ENCODE data around the gene ILDR2.

Gene ILDR2, protein sequence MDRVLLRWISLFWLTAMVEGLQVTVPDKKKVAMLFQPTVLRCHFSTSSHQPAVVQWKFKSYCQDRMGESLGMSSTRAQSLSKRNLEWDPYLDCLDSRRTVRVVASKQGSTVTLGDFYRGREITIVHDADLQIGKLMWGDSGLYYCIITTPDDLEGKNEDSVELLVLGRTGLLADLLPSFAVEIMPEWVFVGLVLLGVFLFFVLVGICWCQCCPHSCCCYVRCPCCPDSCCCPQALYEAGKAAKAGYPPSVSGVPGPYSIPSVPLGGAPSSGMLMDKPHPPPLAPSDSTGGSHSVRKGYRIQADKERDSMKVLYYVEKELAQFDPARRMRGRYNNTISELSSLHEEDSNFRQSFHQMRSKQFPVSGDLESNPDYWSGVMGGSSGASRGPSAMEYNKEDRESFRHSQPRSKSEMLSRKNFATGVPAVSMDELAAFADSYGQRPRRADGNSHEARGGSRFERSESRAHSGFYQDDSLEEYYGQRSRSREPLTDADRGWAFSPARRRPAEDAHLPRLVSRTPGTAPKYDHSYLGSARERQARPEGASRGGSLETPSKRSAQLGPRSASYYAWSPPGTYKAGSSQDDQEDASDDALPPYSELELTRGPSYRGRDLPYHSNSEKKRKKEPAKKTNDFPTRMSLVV

DNA sequence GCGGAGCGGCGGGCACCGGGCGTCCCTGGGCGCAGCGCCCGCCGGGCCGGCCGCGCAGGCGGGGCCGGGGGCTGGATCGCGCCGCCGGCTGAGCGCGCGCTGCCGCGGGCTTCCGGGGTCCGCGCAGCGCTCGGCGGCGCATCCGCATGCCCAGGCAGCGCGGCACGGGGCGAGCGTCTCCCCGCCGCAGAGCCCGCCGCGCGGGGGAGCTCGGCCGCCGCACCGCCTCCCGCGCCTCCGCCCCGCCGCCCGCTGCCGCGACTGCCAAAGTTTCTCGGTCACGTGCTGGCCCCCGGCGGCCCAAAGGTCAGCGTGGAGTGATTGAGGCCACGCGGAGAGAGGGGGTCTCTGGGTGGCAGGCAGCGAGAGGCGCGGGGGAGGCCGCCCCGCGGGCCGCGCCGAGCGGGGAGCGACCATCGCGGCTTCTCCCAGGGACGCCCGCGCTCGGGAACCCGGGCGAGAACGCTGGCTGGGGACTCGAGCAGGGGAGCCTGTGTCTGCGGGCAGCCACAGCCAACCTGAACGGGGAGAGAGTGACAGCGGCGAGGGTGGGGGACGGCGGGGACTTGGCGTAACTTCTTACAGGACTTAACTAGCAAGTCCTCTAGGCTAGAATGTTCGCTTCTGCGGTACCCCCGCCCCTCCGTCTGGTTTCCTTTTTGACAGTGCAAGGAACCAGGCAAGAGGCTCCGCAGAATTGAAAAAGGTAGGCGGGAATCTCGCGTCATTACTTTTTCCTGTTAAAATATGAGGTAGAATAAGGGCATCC is at the start of gene ILDR2:
ILDR2 (minus strand) TSS at position 180 of the 769 bp plus-strand sequence. CDS start 272 bp downstream, outside the sequence.
- peak; percentile 77 for DNase-seq

DNA sequence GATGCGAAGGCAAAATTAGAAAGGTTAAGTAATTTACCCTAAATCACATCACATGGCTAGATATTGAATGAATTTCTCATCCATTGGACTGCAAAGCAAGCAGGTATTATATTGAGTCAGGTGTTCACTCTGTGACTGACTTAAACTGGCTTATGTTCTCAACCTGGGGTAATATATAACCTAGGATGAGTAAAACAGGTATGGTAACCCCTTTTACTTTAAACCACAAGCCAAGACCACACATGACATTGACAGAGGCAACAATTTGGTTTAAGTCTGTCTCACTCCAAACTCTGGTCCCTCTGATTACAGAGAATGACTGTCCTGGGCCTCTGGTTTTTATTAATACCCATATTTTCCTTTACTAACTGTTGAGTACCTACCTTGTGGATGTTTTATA is 47.0 kb upstream of the ILDR2 start:
- DNase-seq, result no peak

DNA sequence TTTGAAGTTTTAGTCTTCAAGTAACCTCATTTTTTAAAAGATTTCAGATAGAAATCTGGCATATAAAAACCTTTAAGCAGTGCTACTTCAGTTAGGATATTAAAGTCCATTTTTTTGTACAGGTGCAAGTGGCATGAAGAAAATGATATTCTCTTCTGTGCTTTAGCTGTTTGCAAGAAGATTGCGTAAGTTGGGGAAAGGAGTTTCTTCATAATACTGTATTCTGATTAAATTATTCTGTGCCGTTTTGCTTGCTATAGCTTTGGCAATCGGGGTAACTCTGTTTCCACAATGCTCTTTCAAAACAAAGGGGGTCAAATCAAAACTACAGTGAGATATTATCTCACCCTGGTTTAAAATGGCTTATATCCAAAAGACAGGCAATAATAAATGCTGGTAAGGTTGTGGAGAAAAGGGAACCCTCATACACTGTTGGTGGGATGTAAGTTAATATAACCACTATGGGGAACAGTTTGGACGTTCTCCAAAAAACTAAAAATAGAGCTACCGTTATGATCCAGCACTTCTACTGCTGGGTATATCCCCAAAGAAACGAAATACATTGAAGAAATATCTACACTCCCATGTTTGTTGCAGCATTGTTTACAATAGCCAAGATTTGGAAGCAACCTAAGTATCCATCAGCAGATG is 40.9 kb upstream of the ILDR2 start:
- no peak for DNase-seq

DNA sequence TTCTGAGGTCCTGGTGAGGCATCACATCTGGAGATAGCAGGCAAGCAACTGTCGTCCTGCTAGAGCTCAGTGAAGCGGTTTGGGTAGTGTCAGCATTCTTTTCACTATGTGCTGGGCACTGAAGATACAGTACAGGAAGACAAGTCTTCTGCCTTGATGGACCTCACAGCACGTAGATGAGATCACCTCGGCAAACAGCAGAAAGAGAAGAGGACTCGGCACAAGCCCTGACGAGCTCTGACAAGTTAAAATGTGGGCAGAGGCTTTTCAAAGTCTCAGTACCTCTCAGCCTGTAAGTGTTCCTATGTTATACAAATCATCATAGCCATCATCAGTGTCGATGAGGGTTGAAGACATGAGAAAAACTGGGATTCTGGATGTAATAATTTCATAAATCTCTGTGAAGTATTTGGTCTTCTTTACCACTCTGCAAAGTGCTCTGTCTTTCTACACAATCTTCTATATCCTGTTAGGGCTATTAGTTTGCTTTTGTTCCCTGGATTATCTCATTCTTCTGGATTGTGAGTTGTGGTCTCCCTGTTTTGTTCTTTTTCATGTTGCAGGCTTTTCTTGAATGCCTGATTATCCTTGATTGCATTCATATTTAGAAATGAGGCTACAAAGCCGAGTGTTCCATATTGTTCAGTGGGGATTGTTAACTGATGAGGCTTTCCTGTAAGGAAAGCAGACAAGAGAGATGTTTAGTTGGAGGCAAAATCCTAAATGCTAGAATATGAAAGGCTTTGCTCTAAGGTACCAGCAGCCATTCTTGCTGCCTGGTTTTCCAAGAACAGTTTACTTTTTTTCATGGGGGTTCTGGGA is 38.0 kb upstream of the ILDR2 start:
- DNase-seq, result no peak

DNA sequence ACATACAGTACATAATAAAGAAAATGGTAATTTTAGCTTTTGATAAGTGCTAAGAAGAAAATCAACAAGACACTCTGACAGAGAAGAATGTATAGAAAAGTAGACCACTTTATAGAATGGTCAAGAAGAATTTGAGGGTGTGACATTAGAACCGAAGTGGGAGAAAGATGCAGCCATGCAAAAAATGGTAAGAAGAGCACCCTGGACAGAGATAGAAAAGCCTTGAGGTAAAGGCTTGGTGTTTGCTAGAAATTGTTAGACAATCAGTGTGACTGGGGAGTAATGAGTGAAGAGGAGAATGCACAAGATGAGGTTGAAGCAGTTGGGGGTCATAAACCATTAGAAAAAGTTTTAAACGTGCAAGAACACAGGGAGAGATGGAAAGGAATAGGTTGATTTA is 37.2 kb upstream of the ILDR2 start:
- no peak for DNase-seq

DNA sequence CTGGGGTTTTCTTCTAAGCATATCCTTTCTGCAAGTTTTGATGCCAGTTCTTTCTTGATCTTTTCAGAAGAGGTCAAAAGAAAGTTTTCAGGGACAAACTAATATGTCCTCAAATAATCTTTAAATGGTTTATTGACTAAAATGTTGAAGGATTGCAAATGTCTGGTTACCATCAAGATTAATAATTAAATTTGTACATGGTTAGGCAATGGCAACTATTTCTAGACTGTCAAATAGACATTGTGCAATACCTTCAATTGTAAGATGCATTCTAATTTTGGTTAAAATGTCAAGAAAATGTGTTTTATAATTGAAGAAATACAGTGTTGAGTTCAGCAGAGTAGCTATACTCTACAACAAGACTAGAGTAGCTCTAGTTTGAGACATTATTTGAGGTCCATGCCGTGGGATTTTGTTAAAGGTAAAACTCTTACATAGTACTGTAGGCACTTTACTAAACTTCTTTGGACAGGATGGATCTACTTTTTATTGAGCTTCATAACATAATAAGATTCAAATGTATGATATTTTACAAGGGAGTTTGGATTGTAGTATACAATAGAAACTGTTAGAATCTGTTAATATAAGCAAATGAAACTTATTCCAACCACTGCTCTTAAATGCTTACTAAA is 36.3 kb upstream of the ILDR2 start:
- no peak for DNase-seq

DNA sequence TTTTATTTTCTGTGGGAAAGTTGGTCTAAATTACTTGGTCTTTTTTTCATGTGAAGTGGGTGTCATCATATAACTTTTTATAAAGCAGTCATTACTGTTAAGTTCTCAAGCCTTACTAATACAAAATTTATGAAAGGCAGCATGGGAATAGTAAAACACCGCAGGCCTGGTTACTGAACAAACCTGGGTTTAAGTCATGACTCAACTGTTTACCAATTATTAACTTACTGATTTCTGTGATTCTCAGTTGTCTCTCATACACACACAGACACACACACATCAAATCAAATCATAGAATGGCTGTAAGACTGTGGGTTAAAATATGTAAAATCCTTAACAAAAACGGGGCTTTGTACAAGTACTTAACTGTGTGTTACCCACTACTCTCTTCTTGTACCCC is 28.4 kb upstream of the ILDR2 start:
- no peak for DNase-seq

DNA sequence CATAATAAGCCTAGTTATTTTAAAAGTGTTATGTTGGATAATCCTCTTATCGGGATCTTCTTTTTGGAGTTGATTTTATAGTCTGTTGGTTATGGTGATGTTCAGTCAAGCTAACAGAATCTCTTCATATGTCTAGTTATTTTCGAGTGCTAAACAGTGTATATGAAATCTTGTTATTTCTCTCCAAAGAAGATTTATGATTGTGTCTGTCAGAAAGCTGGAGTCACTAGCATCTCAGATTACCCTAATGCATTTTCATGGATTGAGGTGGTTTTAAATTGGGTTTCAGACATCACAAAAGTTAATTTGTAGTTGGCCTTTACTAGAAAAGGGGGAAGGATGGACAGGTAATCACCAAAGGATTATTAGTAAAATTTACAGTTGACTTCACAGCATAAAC is 27.0 kb upstream of the ILDR2 start:
- DNase-seq, result no peak

DNA sequence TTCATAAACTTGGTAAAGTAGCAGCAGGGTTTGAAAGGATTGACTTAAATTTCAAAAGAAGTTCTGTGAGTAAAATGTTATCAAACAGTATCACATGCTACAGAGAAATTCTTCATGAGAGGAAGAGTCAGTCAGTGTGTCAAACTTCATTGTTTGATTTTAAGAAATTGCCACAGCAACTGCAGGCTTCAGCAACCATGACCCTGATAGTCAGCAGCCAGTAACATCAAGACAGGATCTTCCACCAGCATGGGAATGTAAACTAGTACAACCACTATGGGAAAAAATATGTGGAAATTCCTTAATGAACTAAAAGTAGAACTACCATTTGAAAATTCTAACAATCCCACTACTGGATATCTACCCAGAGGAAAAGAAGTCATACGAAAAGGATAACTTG is 25.2 kb upstream of the ILDR2 start:
- no peak for DNase-seq

DNA sequence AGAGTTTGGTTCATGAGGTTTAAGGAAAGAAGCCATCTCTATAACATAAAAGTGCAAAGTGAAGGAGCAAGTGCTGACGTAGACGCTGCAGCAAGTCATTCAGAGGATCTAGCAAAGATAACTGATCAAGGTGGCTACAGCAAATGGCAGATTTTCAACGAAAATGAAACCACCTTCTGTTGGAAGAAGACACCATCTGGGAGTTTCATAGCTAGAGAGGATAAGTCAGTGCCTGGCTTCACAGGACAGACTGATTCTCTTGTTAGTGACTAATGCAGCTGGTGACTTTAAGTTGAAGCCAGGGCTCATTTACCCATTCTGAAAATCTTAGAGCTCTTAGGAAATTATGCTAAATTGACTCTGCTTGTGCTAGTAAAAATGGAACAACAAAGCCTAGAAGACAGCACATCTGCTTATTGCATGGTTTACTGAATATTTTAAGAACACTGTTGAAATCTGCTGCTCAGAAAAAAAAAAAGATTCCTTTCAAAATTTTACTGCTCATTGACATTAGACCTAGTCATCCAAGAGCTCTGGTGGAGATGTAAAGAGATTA is 24.2 kb upstream of the ILDR2 start:
- DNase-seq, result no peak

DNA sequence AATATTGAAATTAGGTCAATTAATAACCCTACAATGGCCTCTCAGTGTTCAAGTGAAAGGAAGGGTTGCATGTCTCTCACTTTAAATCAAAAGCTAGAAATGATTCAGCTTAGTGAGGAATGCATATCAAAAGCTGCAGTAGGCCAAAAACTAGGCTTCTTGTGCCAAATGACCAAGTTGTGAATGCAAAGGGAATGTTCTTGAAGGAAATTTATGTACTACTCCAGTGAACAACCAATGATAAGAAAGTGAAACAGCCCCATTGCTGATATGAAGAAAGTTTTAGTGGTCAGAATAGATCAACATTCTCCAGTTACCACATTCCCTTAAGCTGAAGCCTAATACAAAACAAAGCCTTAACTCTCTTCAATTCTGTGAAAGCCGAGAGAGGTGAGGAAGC is 23.7 kb upstream of the ILDR2 start:
- DNase-seq, result no peak

DNA sequence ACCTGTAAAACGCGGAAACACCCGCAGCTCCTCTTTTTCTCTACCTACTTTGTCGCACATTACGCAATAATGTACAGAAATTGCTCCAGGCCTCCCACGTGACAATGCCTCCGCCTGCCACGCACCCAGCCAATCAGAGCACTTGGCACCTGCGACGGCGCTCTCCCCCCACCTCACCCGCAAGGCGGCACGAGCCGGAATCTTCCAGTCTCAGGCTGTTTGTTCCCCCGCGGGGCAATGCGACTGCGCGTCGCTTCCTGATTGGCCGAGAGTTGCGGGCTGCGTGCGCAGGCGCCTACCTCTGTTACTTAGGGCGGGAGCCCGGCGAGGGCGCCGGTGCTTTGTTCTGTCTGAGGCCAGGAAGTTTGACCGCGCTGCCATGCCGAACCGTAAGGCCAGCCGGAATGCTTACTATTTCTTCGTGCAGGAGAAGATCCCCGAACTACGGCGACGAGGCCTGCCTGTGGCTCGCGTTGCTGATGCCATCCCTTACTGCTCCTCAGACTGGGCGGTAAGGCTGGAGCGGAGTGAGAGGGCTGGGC is 13.7 kb upstream of the ILDR2 start, which contains the start of gene MAEL:
MAEL (plus strand) TSS at position 307 of the 542 bp plus-strand sequence; CDS start at position 380, 73 bp downstream.
- no peak for DNase-seq

DNA sequence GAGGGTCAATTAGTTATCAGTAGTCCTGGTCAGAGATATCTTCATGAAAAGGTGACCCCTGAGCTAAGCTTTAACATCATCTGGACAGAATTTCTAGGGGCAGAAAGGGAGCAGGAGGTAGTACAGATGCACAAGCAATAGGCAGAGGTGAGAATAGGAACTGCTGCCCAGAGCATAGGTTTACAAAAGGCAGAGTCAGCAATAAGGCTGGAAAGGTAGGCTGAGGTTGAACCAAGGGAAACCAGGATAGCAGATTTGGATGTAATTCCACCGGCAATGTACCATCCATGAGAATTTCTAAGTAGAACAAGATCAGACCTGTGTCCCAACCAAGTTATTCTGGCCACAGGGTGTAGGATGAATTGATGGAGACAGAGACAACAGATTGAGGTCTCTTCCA is 6.2 kb upstream of the ILDR2 start:
- DNase-seq, result no peak

DNA sequence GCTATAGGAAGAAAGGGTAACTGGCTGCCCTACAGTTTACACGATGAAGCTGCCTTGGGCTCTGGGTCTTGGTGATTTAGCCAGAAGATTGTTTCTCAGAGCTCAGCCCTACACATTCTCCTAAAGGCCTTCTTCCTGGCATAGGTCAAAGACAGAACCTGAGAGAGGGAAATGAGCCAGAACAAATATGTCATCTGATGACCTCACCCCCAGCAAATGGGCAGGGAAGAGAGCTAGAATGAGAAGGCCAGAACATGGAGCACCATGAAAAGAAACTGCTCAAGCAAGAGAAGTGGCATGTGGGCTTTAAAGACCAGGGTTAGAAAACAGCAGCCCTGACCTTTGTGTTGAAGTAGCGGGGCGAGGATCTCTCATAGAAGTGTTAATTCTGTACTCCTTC is 5.5 kb upstream of the ILDR2 start:
- peak; percentile 77 for DNase-seq

DNA sequence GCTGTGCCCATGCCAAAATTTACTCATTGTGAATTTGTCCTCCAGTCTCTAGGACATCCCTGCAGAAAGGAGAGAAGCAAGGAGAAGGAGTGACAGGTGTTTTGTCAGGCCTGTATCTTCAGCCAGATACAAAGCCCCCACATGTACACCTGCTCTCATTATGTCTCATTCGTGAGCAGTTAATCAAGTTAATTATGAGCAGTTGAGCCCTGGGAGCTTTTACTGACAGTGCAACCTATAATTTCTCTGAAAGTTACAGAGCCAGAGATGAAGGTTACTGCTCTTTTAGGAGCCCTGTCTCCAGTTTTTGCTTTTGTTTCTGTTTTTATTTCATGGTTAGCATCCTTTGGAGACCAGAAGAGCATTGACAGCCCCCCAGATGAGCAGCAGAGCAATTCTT is 5.0 kb upstream of the ILDR2 start:
- DNase-seq, result no peak

DNA sequence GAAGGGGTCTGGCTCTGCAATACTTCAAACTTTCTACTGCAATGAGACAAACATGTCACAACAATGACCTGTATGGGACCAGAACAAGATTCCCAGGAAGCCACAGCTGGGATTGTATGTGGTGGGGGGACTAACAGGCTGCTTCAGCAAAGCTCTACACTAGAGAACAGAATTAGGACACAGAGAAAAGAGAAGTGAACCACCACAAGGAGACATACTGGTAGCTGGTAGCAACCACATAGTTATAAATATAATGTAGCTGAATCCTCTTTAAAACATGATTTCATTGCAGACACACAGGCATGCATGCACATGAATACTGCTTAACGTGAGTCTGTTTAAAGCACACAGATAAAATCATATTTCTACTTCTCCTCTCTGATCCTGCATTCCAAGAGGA is 3.5 kb upstream of the ILDR2 start:
- DNase-seq, result no peak

DNA sequence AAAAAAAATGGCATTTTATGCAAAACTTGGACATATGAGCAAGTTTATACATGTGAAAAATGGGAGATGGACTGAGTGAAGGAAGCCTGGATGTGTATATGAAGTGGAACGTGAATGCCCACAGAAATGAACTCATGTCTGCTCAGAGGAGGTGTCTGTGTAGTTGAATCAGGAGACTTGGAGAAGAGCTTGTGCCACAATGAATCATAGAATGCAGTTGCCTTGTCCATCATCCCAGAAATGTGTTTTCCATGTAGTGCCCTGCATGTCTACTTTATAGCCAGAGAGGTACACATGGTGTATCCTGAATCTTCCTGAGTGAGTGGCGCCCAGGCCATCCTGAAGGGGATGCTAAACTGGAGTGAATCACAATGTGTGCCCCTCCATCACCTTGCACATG is 2.6 kb upstream of the ILDR2 start:
- DNase-seq, result no peak

DNA sequence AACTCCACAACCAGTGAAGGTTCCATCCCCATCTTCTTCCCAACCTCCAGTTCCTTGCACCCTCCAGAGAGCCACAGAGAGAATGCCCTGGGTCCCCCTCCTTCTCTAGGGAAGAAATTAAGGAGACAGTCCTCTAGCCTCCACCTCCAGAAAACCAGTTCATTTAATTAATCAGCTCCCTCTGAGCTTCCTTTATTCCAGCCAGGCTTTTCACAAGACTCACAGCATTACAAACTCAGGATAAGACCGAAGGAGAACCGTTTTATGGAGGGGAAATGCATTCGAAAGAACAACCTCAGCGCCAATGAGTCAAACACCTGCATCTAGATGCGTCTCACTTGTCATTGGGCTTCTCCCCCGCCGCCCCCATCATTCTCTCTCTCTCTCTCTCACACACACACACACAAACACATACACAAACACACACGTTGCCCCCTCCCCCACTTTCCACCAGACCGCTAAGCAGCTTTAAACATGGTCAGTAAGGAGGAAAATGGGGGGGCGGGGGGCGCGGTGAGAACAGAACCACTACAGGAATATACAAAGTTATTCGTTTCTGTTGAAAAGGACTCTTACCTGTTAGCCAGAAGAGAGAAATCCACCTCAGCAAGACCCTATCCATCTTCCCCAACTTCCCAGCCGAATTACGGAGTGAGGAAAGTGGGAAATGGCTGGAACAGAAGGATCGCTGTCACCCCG is 544 bp downstream of the ILDR2 start:
- peak; percentile 45 for DNase-seq

DNA sequence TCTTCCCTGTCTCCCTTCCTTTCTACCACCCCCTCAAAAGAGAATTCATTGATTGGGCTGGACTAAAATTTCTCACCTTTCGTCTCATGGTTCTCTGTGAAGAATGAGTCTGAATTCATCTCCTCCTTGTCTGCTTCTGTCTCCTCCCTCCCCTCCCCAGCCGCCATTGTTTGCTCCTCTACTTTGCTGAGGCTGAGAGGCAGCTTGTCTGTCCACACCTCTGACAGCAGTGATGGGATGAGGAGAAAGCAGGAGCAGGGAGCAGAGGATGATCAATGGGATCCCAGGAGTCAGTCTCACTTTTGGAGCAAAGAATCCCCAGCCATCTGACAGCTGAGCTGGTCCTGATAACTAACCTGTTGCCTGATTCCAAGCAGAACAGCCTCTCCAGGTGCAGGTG is 2.5 kb downstream of the ILDR2 start:
- DNase-seq, result no peak

DNA sequence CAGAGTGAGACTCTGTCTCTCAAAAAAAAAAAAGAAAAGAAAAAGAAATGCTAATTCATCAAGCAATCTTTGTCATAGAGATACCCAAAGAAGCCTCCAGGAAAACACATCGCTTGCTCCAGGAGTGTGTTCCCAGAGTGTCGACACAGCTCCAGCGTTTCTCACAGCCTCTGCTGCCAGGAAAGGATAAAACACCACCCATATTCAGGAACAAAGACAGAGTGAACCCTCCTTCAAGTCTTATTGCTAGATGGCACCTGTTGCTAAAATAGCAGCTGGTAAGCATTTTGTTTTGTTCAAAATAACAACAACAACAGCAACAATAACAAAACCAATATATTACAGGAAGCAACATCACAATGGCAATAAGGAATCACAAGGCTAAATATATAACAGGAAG is 3.1 kb downstream of the ILDR2 start:
- no peak for DNase-seq

DNA sequence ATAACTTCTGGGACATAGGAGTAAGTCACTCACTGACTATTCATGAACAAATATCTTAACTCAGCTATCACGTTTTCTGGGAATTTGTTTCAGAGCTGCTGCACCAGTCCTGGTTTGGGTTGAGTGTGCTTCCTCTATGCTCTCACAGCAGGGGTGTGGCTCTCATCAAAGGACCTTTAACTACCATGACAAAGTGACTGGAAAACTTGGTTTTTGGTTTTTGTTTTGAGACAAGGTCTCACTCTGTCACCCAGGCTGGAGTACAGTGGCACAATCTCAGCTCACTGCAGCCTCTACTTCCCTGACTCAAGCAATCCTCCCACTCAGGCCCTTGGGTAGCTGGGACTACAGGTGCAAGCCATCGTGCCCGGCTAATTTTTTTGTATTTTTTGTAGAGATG is 4.1 kb downstream of the ILDR2 start:
- DNase-seq, result no peak

All from DMS53 (cell line).